HCT116 (cell line): ENCODE measurements around the gene CNGA3. TPM values are rescaled to one million over a fixed set of nuclear protein-coding genes. Genes with fewer than 3 reads are reported as not detected.

ENCODE experiments used
- ATAC-seq: fragments of 200-7000 bp; cut with Tn5 transposase; 2 replicates; pipeline ENCODE4 v1.9.1; 2020; ENCODE audit warnings: mild to moderate bottlenecking, moderate library complexity
- BruUV-seq: library from RNA; stranded (reverse); fragments of 400-500 nt; replicated peaks from 2 replicates; lab custom pipeline; 2021; lab: Mats Ljungman, UMichigan
- CTCF ChIA-PET: fragments of 300-600 bp; sonication (Branson Sonifier 250); formaldehyde crosslinking; loops from one replicate; lab custom pipeline; 2021; ENCODE audit warnings: antibody characterized with exemption; lab: Charles Lee
- POLR2A ChIA-PET: fragments of 300-600, 350-600 bp; sonication (Branson Sonifier 250); formaldehyde crosslinking; loops from one replicate; lab custom pipeline; 2021; ENCODE audit warnings: antibody characterized with exemption; lab: Charles Lee
- RAD21 ChIA-PET, 2 experiments: fragments of 300-600 bp; sonication (Branson Sonifier 250); formaldehyde crosslinking; loops; one replicate each; lab custom pipeline; 2023; ENCODE audit warnings: low total read pairs in 2 of 2; ENCODE audit not compliant: uncharacterized antibody in 2 of 2, unreplicated experiment in 2 of 2, low non-redundant PET in 1 of 2; lab: Charles Lee
- DNase-seq: peaks from one replicate; pipeline ENCODE4 v3.0.0-alpha.2; 2010; ENCODE audit warnings: low read depth, low spot score
- H2AFZ ChIP-seq: fragments of 200-600 bp; shearing (Covaris generic), sonication (generic); 2 replicates; pipeline ENCODE4 v1.6.1; 2017; ENCODE audit warnings: low read depth, mixed run types, mixed read lengths, antibody characterized with exemption, low read length; ENCODE audit not compliant: poor library complexity, severe bottlenecking
- H3K27ac ChIP-seq: 2 replicates; pipeline ENCODE4 v1.5.1; 2012; ENCODE audit warnings: low read depth, low read length
- H3K27me3 ChIP-seq: fragments of 200-600 bp; sonication (generic); 2 replicates; pipeline ENCODE4 v1.6.1; 2016; ENCODE audit warnings: mixed run types, low read length, mixed read lengths; ENCODE audit not compliant: insufficient read depth
- H3K36me3 ChIP-seq, 2 experiments: fragments of 200-500 bp in 1 of 2; fragments of 200-600 bp in 1 of 2; sonication (Bioruptor generic) in 1 of 2; sonication (generic) in 1 of 2; 2 replicates each; pipeline versions ENCODE4 v1.5.1 to v1.6.1; 2014 to 2016; ENCODE audit warnings: low read length in 2 of 2, inconsistent platforms in 1 of 2, mixed read lengths in 1 of 2, mixed run types in 1 of 2; ENCODE audit not compliant: insufficient read depth in 2 of 2, control insufficient read depth in 1 of 2
- H3K4me1 ChIP-seq, 2 experiments: fragments of 200-600 bp in 1 of 2; sonication (generic) in 1 of 2; 2 replicates each; pipeline versions ENCODE4 v1.5.1 to v1.6.1; 2012 to 2017; ENCODE audit warnings: low read length in 2 of 2, inconsistent platforms in 1 of 2, mild to moderate bottlenecking in 1 of 2, mixed read lengths in 1 of 2, mixed run types in 1 of 2, moderate library complexity in 1 of 2; ENCODE audit not compliant: insufficient read depth in 2 of 2, control insufficient read depth in 1 of 2
- H3K4me2 ChIP-seq: fragments of 200-600 bp; sonication (generic); 2 replicates; pipeline ENCODE4 v1.6.1; 2017; ENCODE audit warnings: mixed run types, low read length, mixed read lengths
- H3K4me3 ChIP-seq, 2 experiments: fragments of 200-600 bp in 1 of 2; sonication (generic) in 1 of 2; replicated peaks in 1 of 2; 2 replicates each; pipeline ENCODE4 v1.5.1; 2011 to 2016; ENCODE audit warnings: low read length in 2 of 2, control low read depth in 1 of 2, low read depth in 1 of 2, mild to moderate bottlenecking in 1 of 2, mixed read lengths in 1 of 2, mixed run types in 1 of 2
- H3K79me2 ChIP-seq: fragments of 200-600 bp; sonication (generic); 2 replicates; pipeline ENCODE4 v1.6.1; 2017; ENCODE audit warnings: mild to moderate bottlenecking, mixed run types, low read length, moderate library complexity, mixed read lengths; ENCODE audit not compliant: insufficient read depth
- H3K9ac ChIP-seq: fragments of 200-600 bp; sonication (generic); 2 replicates; pipeline ENCODE4 v1.6.1; 2016; ENCODE audit warnings: low read length, mixed read lengths
- H3K9me2 ChIP-seq: fragments of 200-600 bp; sonication (generic), shearing (Covaris generic); 2 replicates; pipeline ENCODE4 v1.6.1; 2017; ENCODE audit warnings: mixed run types, mild to moderate bottlenecking, moderate library complexity; ENCODE audit not compliant: insufficient read depth
- H3K9me3 ChIP-seq, 2 experiments: fragments of 200-500 bp in 1 of 2; fragments of 200-600 bp in 1 of 2; sonication (Bioruptor generic) in 1 of 2; sonication (generic) in 1 of 2; 2 replicates each; pipeline ENCODE4 v1.6.1; 2014 to 2017; ENCODE audit warnings: low read length in 2 of 2, mixed read lengths in 2 of 2, inconsistent platforms in 1 of 2, low read depth in 1 of 2, mild to moderate bottlenecking in 1 of 2, mixed run types in 1 of 2, moderate library complexity in 1 of 2; ENCODE audit not compliant: control insufficient read depth in 1 of 2, insufficient read depth in 1 of 2
- H4K20me1 ChIP-seq: fragments of 200-600 bp; sonication (generic), shearing (Covaris generic); 2 replicates; pipeline ENCODE4 v1.6.1; 2017; ENCODE audit warnings: mixed run types, mild to moderate bottlenecking, moderate library complexity; ENCODE audit not compliant: insufficient read depth
- CBX3 ChIP-seq: IDR thresholded peaks from 2 replicates; pipeline ENCODE4 v1.6.1; 2012; ENCODE audit warnings: low read depth
- EGR1 ChIP-seq: IDR thresholded peaks from 2 replicates; pipeline ENCODE4 v1.6.1; 2012; ENCODE audit warnings: low read depth
- EZH2 ChIP-seq: fragments of 200-600 bp; sonication (generic); IDR thresholded peaks from 2 replicates; pipeline ENCODE4 v1.6.1; 2017; ENCODE audit warnings: antibody characterized with exemption, mixed run types
- JUND ChIP-seq: IDR thresholded peaks from 2 replicates; pipeline ENCODE4 v1.6.1; 2012
- POLR2A ChIP-seq: IDR thresholded peaks from 2 replicates; pipeline ENCODE4 v1.7.0; 2011; ENCODE audit warnings: borderline replicate concordance; ENCODE audit not compliant: insufficient read depth, insufficient read length; ENCODE audit errors: extremely low read depth
- POLR2AphosphoS5 ChIP-seq: IDR thresholded peaks from 2 replicates; pipeline ENCODE4 v1.6.1; 2011; ENCODE audit warnings: mild to moderate bottlenecking, low read depth, low read length, moderate library complexity
- ZFX ChIP-seq: fragments of 450-650 bp; IDR thresholded peaks from 2 replicates; pipeline ENCODE4 v1.6.1; 2017
- ZNF274 ChIP-seq: fragments of 200-500 bp; sonication (Bioruptor generic); IDR thresholded peaks from 2 replicates; pipeline ENCODE4 v1.6.1; 2014; ENCODE audit warnings: mild to moderate bottlenecking, low read depth, low read length, inconsistent platforms
- intact Hi-C: fragments of 100-400 bp; cut with micrococcal nuclease; formaldehyde crosslinking; loops from 2 replicates; pipeline ENCODE4 v1.10.0; 2022
- total RNA-seq: library from RNA; stranded (reverse); gene quantifications from one replicate; pipeline ENCODE4 v1.2.1, GENCODE V29; 2021; ENCODE audit not compliant: unreplicated experiment
- TF ChIP-seq, protein P1 (sequence below): IDR thresholded peaks from 2 replicates; pipeline ENCODE4 v1.6.1; 2012
- TF ChIP-seq, protein P2 (sequence below): IDR thresholded peaks from 2 replicates; pipeline ENCODE4 v1.6.1; 2012; ENCODE audit warnings: low read depth

CNGA3 gene
- total RNA-seq, 1 experiment from 2014 or later = not detected

DNA sequence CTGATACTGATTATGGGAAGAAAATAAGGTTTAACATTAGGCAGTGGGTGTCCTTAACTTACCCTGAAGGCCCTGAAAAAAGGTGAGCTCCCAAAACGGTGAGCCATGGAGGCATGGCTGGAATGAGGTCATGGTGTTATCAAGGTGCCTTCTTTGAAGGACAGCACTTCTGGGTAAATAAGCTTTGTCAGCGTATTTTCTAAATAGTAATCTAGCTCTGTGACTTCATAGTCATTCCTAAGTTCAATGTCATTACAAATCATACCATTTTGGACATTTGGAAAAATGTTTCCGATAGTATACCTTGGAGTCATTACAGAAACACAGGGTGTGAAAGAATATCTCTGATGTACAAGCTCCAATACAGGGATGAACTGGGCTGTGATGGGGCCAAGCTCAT lies 35.2 kb upstream of the CNGA3 start:
- Histone ChIP-seq H3K27me3 (no peaks in the 10 kb centered on the region), H3K9me2 (no peaks in the 10 kb centered on the region), H3K9ac (no peak overlapping the region), H3K9me3 (no peaks in the 10 kb centered on the region), H3K4me2 (no peak overlapping the region), H3K4me3 (no peak overlapping the region), H3K79me2 (no peaks in the 10 kb centered on the region), H3K36me3 (no peaks in the 10 kb centered on the region), H3K4me1 (no peaks in the 10 kb centered on the region), H2AFZ (no peak overlapping the region), H3K27ac (no peak overlapping the region), H4K20me1 (no peaks in the 10 kb centered on the region)
- RAD21 ChIA-PET = interaction anchor here in 1 of 2 experiments (0.6 kb wide), 1 partner anchor 16 kb away, joined by 3 read pairs; no protein-coding TSS in a partner anchor
- CTCF ChIA-PET = no interaction called here
- intact Hi-C loops = no loop called here
- ATAC-seq (no peak), DNase-seq (no peak)
- TF ChIP-seq, protein P1, sequence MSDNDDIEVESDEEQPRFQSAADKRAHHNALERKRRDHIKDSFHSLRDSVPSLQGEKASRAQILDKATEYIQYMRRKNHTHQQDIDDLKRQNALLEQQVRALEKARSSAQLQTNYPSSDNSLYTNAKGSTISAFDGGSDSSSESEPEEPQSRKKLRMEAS = no peak
- no peak for TF ChIP-seq JUND
- TF ChIP-seq ZFX = no peak
- TF ChIP-seq ZNF274 = no peak
- TF ChIP-seq EZH2 = no peak
- TF ChIP-seq EGR1 = no peak
- no peak for TF ChIP-seq CBX3
- TF ChIP-seq, protein P2, sequence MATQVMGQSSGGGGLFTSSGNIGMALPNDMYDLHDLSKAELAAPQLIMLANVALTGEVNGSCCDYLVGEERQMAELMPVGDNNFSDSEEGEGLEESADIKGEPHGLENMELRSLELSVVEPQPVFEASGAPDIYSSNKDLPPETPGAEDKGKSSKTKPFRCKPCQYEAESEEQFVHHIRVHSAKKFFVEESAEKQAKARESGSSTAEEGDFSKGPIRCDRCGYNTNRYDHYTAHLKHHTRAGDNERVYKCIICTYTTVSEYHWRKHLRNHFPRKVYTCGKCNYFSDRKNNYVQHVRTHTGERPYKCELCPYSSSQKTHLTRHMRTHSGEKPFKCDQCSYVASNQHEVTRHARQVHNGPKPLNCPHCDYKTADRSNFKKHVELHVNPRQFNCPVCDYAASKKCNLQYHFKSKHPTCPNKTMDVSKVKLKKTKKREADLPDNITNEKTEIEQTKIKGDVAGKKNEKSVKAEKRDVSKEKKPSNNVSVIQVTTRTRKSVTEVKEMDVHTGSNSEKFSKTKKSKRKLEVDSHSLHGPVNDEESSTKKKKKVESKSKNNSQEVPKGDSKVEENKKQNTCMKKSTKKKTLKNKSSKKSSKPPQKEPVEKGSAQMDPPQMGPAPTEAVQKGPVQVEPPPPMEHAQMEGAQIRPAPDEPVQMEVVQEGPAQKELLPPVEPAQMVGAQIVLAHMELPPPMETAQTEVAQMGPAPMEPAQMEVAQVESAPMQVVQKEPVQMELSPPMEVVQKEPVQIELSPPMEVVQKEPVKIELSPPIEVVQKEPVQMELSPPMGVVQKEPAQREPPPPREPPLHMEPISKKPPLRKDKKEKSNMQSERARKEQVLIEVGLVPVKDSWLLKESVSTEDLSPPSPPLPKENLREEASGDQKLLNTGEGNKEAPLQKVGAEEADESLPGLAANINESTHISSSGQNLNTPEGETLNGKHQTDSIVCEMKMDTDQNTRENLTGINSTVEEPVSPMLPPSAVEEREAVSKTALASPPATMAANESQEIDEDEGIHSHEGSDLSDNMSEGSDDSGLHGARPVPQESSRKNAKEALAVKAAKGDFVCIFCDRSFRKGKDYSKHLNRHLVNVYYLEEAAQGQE = no peak
- TF ChIP-seq POLR2A = no peak
- no peak for TF ChIP-seq POLR2AphosphoS5
- BruUV-seq = no TSS peak
- POLR2A ChIA-PET = no interaction called here
